Stimulated activated CD8-positive, alpha-beta memory T cell treated with anti-CD3 and anti-CD28 coated beads, Interleukin-12 subunit alpha, Interleukin-12 subunit beta, amount 100 ng/mL, for 24 hours (primary cell): ENCODE data around the gene JCAD.

Experiments used
- DNase-seq: peaks from one replicate; pipeline ENCODE4 v3.0.0-alpha.2; 2020; ENCODE audit errors: extremely low read depth

JCAD gene

DNA sequence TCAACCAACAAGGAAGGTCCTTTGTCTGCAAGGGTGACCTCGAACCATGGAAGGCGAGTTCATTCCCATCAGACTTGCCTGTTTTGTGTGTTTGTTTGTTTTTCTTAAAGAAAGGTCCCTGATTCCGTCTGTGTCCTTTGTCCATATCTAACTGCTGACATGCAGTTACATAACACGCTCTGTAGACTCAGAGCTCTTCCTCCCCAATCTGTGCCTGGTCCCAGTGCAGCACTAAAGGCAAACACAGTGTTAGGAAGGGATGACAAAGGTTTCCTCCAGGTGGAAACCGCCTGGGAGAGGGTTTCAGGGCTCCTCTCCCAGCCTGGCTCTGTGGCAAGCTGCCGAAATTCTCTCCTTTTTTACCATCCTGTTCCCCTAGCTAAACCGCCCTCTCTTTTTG is 13.4 kb downstream of the JCAD start:
- DNase-seq, result no peak

- DNase-seq, result no peak
Measured at GRCh38 chr10:30043476-30044270, 15.7 kb downstream of the JCAD start.

GRCh38 chr10:30042820-30043219 is 16.6 kb downstream of the JCAD start:
- no peak for DNase-seq

DNA sequence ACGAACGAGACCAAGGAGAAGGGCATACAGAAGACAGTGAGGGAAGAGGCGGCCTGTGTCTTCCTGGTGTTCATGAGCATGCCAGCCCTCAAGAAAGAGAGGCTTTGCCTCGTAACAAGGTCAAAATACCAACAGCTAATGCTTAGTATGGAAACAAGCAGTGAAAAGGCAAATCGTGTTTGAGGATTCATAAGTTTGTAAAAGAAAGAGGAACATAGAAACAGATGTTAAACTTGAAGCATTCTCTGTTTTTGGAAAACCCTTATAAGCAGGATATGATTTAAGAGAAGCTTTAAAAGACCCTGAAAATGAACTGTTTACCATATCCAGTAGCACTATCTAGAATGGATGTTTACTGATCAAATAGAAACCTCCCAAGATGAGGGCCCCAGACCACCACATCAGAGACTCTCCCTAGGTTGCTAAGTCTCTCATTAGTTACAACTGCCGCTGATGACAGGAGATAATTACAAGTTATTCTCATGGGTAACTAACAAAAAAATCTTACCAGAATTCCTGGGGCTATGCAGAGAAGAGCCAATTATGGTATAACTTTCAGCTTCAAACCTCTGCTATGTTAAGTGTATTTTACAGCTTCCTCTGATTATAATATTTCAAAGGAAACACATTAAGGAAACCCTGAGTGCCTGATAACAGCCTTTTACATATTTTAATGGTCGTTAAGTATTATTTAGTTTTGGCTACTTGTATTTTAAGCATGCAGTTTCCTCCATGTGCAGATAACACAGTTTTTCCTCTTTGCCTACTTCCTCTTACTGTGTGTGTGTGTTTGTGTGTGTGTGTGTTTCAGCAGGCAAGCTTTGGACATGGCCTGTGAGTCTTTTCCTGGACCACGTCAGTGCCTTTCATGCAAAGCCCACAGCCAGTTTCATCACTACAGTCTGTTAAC is 17.9 kb downstream of the JCAD start:
- DNase-seq, result no peak

GRCh38 chr10:30040597-30040996 is 18.8 kb downstream of the JCAD start:
- DNase-seq, result no peak

DNA sequence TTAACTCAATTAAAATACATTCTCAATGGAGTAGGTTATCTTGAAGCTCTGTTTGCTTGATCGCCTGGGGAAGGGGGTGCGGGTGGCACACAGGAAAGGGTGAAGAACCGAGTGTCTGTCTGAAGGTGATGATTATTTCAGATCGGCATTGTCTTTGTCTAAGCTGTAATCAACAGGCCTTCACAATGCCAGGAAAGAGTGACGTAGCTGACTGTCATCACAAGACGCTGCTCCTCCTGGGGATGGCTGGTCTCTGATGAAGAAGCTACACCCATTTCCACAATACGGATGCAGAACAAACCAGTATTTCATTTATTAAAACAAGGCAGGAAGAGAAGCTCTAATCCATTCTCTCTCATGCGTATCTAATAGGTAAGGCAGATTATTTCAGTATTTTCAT is 19.4 kb downstream of the JCAD start:
- DNase-seq, result no peak

DNA sequence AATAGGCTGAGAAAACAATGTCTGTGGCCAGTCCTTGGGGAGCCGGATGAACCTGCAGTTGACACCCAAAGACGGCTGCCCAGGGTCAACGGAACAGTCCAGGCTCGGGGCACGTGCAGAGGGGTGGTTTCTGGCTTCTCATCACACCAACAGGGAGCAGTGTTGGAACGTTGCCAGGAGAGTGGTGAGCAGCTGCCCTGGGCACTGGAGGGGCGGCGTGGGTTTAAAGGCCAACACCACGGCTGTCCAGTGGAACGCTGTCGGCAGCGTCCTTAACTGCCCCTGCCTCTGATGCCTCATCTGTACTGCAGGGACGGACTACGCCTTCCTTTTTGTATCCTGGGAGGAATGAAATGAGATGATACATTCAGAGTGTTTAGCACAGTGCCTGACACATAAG is 19.8 kb downstream of the JCAD start:
- DNase-seq, result no peak

GRCh38 chr10:30038781-30039536 is 20.4 kb downstream of the JCAD start:
- DNase-seq, result no peak

- no peak for DNase-seq
Measured at GRCh38 chr10:30037620-30038336, 21.6 kb downstream of the JCAD start.

DNA sequence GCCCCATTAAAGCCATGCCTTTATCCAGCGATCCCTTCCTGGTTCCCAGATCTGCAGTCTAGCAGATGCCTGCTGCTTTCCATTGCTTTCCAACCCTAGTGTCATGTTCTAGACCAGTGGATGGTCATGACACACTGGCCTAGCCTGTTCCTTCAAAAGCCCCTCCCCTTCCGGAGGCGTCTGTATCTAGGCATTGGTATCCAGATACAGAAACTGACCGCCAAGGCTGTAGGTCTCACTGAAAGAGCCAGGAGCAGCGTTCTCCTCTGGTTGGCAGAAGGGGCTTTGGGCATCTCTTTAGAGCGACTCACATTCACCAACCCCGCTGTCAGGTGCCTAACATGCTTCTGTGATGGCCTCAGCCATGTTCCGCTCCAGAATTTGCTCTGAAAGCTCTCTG is 22.6 kb downstream of the JCAD start:
- DNase-seq, result no peak

DNA sequence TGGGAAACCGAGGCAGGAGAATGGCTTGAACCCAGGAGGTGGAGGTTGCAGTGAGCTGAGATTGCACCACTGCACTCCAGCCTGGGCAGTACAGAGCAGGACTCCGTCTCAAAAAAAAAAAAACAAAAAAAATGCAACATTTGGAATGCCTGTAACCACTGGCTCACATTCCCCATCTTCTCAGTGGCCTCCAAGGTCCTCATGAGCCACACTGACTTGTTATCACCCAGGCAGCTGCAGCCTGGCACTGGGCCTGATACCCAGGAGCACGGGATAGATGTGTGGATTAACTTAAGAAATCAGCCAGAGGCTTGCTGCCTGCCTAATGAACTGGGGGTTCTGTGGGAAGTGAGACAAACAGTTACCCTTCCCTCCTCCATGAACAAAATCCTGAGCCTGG is 23.0 kb downstream of the JCAD start:
- DNase-seq, result no peak

DNA sequence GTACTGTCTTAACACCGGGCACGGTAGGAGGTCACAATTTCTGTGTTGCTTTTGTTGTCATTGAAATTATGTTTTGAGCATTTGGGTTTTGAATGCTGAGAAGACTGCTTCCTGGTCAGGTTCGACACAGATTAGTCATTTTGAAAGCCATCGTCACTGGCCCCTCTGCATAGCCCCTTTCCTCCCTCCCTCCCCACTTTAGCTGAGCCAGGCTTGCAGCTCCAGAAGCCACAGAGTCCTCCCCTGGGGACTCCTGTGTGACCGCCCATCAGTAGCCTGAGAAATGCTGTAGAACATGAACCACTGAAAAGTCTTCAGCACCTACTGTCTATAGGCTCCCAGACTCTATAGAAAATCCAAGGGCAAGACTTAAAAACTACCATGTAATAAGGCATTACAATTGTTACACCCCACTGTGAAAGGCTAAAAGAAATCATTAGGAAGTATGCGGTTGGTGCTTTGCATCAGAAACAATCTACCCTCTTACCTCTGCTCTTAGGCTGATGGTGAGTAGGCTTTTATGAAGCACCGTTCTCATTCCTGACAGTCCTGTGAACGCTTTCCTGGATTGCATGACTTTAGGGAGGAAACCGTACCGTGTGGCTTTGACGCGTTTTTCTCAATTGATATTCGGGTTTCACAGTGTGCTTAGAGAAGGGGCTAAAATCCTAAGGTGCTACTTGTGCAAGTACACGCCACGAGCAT is 24.8 kb downstream of the JCAD start:
- no peak for DNase-seq

DNA sequence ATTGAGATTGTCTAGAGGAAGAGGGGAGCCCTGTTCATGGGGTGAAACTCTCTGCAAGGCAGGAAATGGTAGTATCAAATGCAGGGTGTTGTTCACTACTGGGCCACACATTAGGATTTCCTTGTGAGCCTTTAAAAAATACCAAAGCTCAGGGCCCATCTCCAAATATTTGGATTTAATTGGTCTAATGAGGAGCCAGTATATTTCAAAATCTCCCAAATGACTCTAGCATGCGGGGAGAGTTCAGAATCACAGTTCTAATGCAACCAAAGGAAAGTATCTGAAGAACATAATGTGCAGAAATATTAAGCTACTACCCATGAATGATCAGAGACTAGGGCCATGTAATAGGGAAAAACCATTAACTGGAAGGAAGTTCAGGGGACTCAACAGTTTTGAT is 27.3 kb downstream of the JCAD start:
- DNase-seq, result no peak

- no peak for DNase-seq
Measured at GRCh38 chr10:30029872-30030256, 29.5 kb downstream of the JCAD start.

DNA sequence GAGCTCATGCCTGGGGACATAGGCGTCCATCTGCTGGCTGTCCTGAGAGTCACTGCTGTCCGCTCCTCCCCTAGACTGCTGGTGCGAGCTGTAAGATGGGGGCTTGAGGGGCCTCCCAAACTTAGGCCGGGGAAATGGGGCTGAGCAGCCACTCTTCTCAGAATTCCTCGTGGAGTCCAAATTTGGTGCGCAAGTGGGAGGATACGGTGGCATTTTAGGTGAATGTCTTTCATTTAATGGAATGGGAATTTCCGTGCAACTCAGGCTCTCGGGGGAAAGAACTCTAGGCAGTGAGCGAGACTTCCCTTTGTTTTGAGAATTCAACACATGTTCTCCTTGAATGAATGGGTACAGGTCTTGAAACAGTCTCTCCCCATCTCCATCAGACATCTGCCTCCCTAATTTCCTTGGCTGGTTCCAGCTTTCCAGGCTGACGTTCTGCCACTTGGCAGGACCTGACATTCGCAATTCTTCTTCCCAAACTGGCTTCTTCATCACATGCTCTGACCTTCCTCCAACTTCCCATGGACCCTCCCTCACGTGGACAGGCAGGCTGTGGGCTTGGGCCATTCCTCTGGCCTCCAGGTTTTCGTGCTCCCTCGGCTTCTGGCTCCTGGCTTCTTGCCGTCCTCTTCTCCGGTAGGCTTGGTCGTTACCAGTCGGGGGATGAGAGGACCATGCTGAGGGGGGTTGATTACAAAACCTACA is 30.1 kb downstream of the JCAD start:
- no peak for DNase-seq

GRCh38 chr10:30028738-30029030 is 30.7 kb downstream of the JCAD start:
- DNase-seq, result no peak

GRCh38 chr10:30028006-30028737 is 31.2 kb downstream of the JCAD start:
- no peak for DNase-seq

DNA sequence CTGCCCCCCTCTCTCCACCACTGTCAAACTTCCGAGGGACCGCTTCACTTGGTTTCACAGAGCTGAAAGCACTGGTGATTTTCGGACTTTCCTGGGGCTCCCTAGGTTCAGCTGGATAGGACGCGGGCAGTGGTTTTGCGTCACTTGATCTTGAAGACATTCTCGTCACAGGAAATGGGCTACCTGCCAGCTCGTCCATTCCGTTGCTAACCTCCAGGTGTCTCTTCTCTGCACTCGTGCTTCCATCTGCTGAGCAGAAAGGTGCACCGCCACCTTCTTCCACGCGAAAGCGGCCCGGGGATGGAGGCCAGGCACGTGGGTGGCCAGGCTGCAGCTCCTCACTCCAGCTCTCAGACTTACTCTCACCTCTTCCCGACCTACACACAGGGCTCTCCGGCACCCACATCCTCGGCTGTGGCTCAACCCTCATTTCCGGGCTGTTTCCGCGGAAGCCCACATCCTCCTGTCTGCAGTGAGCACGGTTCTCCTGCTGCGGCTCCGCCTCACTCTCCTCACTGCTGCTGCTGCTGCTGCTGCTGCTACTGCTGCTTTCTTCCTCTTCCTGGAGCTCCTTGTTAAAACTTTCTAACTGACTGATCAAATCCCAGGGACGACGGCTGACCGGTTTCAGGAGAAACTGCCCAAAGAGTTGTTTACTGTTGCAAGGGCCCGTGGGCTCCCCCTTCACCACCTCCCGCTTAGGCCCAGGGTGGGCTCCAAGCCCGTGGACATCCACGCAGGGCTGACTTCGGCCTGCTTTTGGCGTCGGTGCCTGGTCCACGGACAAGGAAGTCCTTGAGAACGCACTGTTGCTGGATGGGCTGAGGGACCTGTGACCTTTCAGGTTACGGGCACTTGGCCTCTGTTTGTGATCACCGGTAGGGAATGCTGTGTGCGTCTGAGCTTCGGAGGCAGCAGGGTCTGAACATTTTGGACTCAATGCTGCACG is 32.1 kb downstream of the JCAD start:
- DNase-seq, result peak; percentile 57

- no peak for DNase-seq
Measured at GRCh38 chr10:30026578-30026977, 32.8 kb downstream of the JCAD start.
